GM12891 (cell line): ENCODE data around the gene TMC5.
A peak's percentile ranks its signal among the peaks of the same experiment; 100 is the strongest.

ENCODE experiments used
- DNase-seq: peaks from one replicate; pipeline ENCODE4 v3.0.0; 2011; ENCODE audit warnings: low spot score; ENCODE audit not compliant: insufficient read length
- FAIRE-seq: peaks from 2 replicates; lab custom pipeline; 2011; peaks lifted over from hg19 to GRCh38; lab: Jason Lieb, UNC
- PAX5 ChIP-seq: IDR thresholded peaks from 2 replicates; pipeline ENCODE4 v1.6.1; 2011; ENCODE audit warnings: low read length, moderate library complexity, mild to moderate bottlenecking; ENCODE audit not compliant: insufficient read depth, severe bottlenecking
- POLR2A ChIP-seq: IDR thresholded peaks from 2 replicates; pipeline ENCODE4 v1.6.1; 2011; ENCODE audit warnings: low read depth, low read length, control low read depth
- POLR2AphosphoS5 ChIP-seq: IDR thresholded peaks from 2 replicates; pipeline ENCODE4 v1.6.1; 2011; ENCODE audit warnings: low read depth, low read length, control low read depth
- POU2F2 ChIP-seq: IDR thresholded peaks from 2 replicates; pipeline ENCODE4 v1.6.1; 2011; ENCODE audit warnings: low read depth, mild to moderate bottlenecking, control low read depth, low read length, moderate library complexity
- SPI1 ChIP-seq: IDR thresholded peaks from 2 replicates; pipeline ENCODE4 v1.6.1; 2011; ENCODE audit warnings: low read depth, low read length, control low read depth
- TAF1 ChIP-seq: IDR thresholded peaks from 2 replicates; pipeline ENCODE4 v1.6.1; 2011; ENCODE audit warnings: low read depth, low read length, control low read depth

TMC5 gene

GRCh38 chr16:19518388-19518787, 100.7 kb downstream of the TMC5 start:
- TF ChIP-seq POU2F2, result no peak
- TF ChIP-seq PAX5, result no peak
- TF ChIP-seq POLR2AphosphoS5, result no peak
- TF ChIP-seq POLR2A, result no peak
- TF ChIP-seq TAF1, result no peak
- no peak for FAIRE-seq
- DNase-seq, result no peak

DNA sequence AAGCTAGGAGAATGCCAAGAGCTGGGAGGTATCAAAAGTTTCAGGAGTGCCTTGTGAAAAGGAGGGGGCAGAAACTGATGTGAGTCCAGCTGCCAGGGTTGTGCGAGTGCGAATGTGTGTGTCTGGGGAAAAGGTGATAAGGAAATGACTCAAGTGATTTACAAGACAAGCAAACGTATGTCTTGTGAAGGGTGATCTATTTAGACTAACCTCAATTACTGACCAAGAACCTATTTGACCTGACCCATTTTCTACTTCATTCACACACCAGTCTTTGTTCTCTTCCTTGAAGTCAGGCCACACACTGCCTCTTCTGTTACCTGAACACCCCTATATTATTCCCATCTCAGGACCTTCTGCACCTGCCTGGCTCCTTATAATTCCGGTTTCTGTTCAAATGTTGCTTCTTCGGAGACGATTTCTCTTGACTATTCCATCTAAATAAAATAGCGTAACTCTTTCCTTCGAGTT, 103.2 kb downstream of the TMC5 start:
- DNase-seq (no peak), FAIRE-seq (peak; percentile 26)
- no peak for TF ChIP-seq POLR2AphosphoS5
- TF ChIP-seq SPI1, result no peak
- TF ChIP-seq PAX5, result no peak
- TF ChIP-seq TAF1, result no peak
- no peak for TF ChIP-seq POLR2A
- no peak for TF ChIP-seq POU2F2

DNA sequence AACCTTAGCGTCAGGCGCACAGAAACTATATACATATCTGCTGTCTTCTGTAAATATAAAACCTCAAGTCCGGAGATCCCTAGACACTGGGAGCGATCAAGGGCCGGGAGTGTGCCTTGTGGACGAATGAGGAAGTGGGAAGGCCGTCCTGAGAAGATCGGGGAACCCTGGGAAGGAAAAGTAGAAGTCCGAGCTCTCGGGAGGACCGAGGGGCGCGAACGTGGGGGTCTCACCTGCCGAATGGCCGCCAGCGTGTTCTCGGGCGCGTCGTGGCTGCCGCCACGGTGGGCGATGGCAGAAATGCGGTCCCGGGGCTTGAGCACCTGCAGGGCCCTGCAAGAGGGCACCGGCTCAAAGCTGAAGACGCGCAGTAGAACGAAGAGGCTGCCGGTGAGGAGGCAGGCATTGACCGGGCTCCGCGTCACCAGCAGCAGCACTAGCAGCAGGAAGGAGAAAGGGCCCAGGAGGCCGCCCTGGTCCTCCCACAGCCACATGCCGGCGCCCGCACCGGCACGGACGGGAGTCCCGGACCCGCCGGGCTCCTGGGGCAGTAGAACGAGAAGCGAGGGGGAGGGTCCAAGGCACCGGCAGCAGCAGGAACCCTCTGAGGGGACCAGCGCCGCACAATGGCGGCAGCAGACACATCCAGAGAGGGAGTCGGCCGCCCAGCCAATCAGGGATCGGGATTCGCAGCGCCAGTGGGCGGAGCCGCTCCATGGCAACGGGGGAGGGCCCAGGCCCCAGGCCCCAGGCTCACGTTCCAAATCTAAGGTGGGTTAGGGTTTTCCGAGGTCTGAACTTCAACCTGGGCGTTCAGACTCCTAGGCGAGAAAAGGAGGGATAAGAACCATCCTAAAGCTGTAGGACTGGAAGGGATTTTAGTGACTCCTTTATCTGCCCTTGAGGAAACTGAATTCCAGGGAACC, 104.1 kb downstream of the TMC5 start, which contains the start of gene GDE1:
TSS of gene GDE1 (minus strand) at position 628 of the 926 bp plus-strand sequence. CDS start at position 494, 134 bp downstream.
- DNase-seq (peak; percentile 79), FAIRE-seq (peak; percentile 91)
- TF ChIP-seq POLR2A (peak; percentile 64; the same call in 1 of the 2 replicates), SPI1 (peak; percentile 73), TAF1 (peak; percentile 19; the same call in 1 of the 2 replicates), POLR2AphosphoS5 (peak; percentile 71), POU2F2 (no peak), PAX5 (no peak)

DNA sequence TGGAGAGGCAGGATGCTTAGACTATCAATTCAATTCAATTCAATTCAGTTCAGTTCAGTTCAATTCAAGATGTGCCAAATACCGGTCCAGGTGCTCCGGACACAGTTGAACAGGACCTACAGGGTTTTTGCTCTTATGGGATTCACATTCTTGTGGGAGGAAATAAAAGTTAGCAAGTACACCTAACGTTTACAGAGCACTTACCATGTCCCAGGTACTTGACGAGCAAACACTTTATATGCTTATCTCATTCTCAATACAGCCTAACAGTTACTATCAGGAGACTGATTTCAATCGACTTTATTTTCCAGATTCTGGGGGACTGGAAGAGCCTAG, 104.7 kb downstream of the TMC5 start:
- FAIRE-seq (no peak), DNase-seq (no peak)
- TF ChIP-seq TAF1 (no peak), POLR2AphosphoS5 (no peak), SPI1 (no peak), POU2F2 (no peak), POLR2A (no peak), PAX5 (no peak)

GRCh38 chr16:19522760-19523159, 105.1 kb downstream of the TMC5 start:
- TF ChIP-seq PAX5, result no peak
- no peak for TF ChIP-seq POLR2A
- no peak for TF ChIP-seq POU2F2
- no peak for TF ChIP-seq POLR2AphosphoS5
- no peak for TF ChIP-seq TAF1
- no peak for TF ChIP-seq SPI1
- DNase-seq, result no peak
- FAIRE-seq, result no peak

- TF ChIP-seq PAX5 (no peak), POLR2AphosphoS5 (no peak), POLR2A (no peak), SPI1 (no peak)
- DNase-seq (no peak), FAIRE-seq (no peak)
Observed at GRCh38 chr16:19523184-19523558, 105.5 kb downstream of the TMC5 start.

DNA sequence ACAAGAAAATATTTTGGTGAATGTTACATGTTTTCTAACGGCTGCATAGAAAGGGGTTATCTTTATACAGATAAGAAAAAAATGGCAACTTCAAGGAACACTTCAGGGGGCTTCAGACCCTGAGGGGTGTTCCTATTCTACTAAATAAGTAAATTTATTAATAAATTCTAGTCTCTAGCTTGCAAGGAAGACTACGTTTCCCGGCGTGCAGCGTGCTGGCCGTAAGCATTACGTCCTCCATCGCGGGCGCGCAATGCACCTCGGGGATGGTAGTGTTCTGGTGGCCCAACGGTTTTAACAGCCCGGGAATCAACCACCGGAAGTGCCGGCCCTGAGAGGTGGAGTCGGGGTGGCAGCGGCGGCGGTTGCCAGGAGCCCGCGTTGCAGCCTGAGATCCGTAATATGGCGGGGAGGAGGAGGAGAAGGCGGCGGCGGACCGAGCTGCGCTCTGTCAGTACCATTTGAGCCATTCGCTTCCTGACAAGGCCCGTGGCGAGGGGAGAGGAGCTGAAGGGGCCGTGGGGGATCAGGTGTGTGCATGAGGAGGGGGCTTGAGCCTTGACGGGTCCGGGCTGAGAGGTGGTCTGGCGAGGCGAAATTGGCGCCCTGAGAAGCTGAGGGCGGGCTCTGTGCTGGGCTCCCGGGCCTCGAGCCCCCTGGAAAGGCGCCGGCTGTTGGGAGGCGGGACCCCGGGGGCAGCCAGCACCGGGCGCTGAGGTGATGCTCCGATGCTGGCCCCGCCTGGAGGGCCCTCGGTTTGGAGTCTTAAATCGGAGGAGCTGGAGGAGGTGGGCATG, 106.1 kb downstream of the TMC5 start, which contains the start of gene CCP110:
TSS of gene CCP110 (plus strand) at position 384 of the 797 bp plus-strand sequence. CDS start 3,940 bp downstream, outside the sequence.
- peak; percentile 93 for FAIRE-seq

GRCh38 chr16:19524356-19524615, 106.6 kb downstream of the TMC5 start:
- TF ChIP-seq PAX5 (no peak), TAF1 (no peak), SPI1 (no peak), POLR2A (no peak), POLR2AphosphoS5 (no peak), POU2F2 (no peak)
- no peak for DNase-seq
- no peak for FAIRE-seq

More for the DNA sequence above, 106.1 kb downstream of the TMC5 start, which contains the start of gene CCP110:
- TF ChIP-seq POLR2AphosphoS5, result 0 out of 2 replicates have a peak, but pooled peaks have one; percentile 48
- peak; percentile 51; the same call in 1 of the 2 replicates for TF ChIP-seq POLR2A
- peak; percentile 58; the same call in 1 of the 2 replicates for TF ChIP-seq TAF1
- TF ChIP-seq POU2F2, result peak; percentile 34; the same call in 1 of the 2 replicates
- TF ChIP-seq PAX5, result no peak
- DNase-seq, result peak; percentile 77
